Heart right ventricle (tissue), 16 donors: Measurements from ENCODE around the gene THOP1. TPM values are rescaled to one million over a fixed set of nuclear protein-coding genes. Genes with fewer than 3 reads are reported as not detected.

Experiments
- ATAC-seq, 8 donors: fragments of 200-7000 bp; cut with Tn5 transposase; one replicate each; pipeline ENCODE4 v1.9.1; 2020; ENCODE audit warnings: mild to moderate bottlenecking in 8 of 8, moderate library complexity in 8 of 8, moderate number of reproducible peaks in 1 of 8
- DNase-seq, 2 donors: peaks; one replicate each; pipeline ENCODE4 v3.0.0-alpha.2; 2020
- H3K27ac ChIP-seq, 10 donors: fragments of 200-600 bp; sonication (generic) in 2 of 10; one replicate each; pipeline versions ENCODE4 v1.5.0 to v1.8.0; 2020 to 2022; ENCODE audit warnings: mild to moderate bottlenecking in 3 of 10
- H3K27me3 ChIP-seq, 7 donors: fragments of 200-600 bp; one replicate each; pipeline ENCODE4 v1.8.0; 2021 to 2022; ENCODE audit warnings: mild to moderate bottlenecking in 2 of 7
- H3K36me3 ChIP-seq, 9 donors: fragments of 200-600 bp; sonication (generic) in 1 of 9; one replicate each; pipeline versions ENCODE4 v1.5.0 to v1.8.0; 2020 to 2022; ENCODE audit warnings: mild to moderate bottlenecking in 2 of 9
- H3K4me1 ChIP-seq, 9 donors: fragments of 200-600 bp; sonication (generic) in 1 of 9; one replicate each; pipeline versions ENCODE4 v1.5.0 to v1.8.0; 2020 to 2022; ENCODE audit warnings: mild to moderate bottlenecking in 4 of 9
- H3K4me3 ChIP-seq, 10 donors: fragments of 200-600 bp; sonication (generic) in 2 of 10; one replicate each; pipeline versions ENCODE4 v1.5.0 to v1.8.0; 2020 to 2022; ENCODE audit warnings: mild to moderate bottlenecking in 7 of 10, moderate library complexity in 2 of 10
- H3K9me3 ChIP-seq, 11 donors: fragments of 200-600 bp in 10 of 11; sonication (generic) in 2 of 11; one replicate each; pipeline versions ENCODE4 v1.5.0 to v1.8.0; 2013 to 2022; ENCODE audit warnings: mild to moderate bottlenecking in 2 of 11, control low read depth in 1 of 11, moderate library complexity in 1 of 11
- WGBS, 2 donors: extraction: QIAGEN DNeasy Blood & Tissue Kit; methylation state at CpG; one replicate each; pipeline ENCODE4 v1.1.7; 2013; ENCODE audit warnings: inconsistent platforms in 1 of 2; 5-methylcytosine and 5-hydroxymethylcytosine counted together
- intact Hi-C, 10 donors: fragments of 100-400 bp; cut with DNase I; formaldehyde crosslinking; loops; one replicate each; pipeline versions ENCODE4 v1.11.1 to v1.14.2; 2022
- polyA plus RNA-seq, 2 donors: library from polyadenylated mRNA; stranded (reverse); fragments of 200-250 nt; gene quantifications; one replicate each; pipeline ENCODE4 v1.2.3, GENCODE V29; 2013
- total RNA-seq, 10 donors: library from RNA; stranded (reverse); fragmentation: NEBNext Ultra II Directional in 3 of 10; extraction: Animal tissue kit (Norgen Biotek cat#: 25700) in 3 of 10; gene quantifications; one replicate each; pipeline versions ENCODE4 v1.2.1 to v1.2.4, GENCODE V29; 2021 to 2023
- TF ChIP-seq, protein P1 (sequence below), 9 donors: fragments of 200-600 bp; sonication (generic) in 2 of 9; IDR thresholded peaks; one replicate each; pipeline versions ENCODE4 v1.5.0 to v1.8.0; 2021 to 2022; ENCODE audit warnings: antibody characterized with exemption in 9 of 9, mild to moderate bottlenecking in 5 of 9, moderate library complexity in 1 of 9
- donor health status: Arrhythmogenic right ventricular cardiomyopathy.
- donor health status: ischemic (EF 13 %, LVEDD 7.1; RV severe dilation, severe dysfunction).
- donor health status: healthy with polysubstance abuse.
- donor health status: DM: no; HTN: yes; CAD: no.
- donor health status: DM: no; HTN: no; CAD: no.
- donor health status: ischemic (EF 25% LVEDD 6.9; RV normal size, moderate dysfunction).
- donor health status: ischemic (EF 25% LVEDD 5.7; RV mildly dilated, moderate dysfunction).
- donor health status: healthy.
- donor health status: DM: yes; HTN: yes; CAD: no.
- donor health status: Ischemic cardiomyopathy.
- donor health status: ischemic (EF 35%, LVEDD 5.7; RV mildly dilated, moderate dysfunction).
- donor health status: nonischemic (EF 11% LVEDD 7.7; RV severe dilation, severe dysfunction).
- donor health status: DM: yes; HTN: yes; CAD: no.
- donor health status: PGD.
- donor health status: ischemic (EF 29% LVEDD 5.4; RV normal size, mild dysfunction).
- donor health status: nonischemic (EF 23%, LVEDD 6.1; RV moderate dilation, normal function).

THOP1 gene
- total and polyA plus RNA-seq, 12 donors = 37.5 to 85.3 (median 45.2) TPM

DNA sequence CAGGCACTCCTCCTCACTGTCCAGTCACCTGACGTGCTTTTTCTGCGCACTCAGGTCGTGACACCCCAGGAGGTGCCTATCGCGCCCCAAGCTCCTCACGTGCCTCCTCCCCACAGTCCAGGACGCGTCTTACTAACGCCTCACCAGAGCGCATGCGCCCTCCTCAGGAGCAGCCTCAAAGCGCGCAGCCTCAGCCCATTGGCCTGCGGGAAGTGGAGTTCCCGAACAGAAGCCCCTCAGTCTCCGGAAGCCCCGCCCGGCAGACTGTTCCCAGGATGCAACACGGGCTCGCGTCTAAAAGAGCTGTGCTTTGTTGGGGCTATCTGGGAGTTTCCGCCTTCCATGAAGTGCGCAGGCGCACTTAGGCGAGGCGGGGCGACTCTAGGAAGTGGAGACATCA is 73.6 kb downstream of the THOP1 start:
- 63 to 69% methylated on average over 27 of the region's 27 CpGs for WGBS, 2 donors
- TF ChIP-seq, protein P1, sequence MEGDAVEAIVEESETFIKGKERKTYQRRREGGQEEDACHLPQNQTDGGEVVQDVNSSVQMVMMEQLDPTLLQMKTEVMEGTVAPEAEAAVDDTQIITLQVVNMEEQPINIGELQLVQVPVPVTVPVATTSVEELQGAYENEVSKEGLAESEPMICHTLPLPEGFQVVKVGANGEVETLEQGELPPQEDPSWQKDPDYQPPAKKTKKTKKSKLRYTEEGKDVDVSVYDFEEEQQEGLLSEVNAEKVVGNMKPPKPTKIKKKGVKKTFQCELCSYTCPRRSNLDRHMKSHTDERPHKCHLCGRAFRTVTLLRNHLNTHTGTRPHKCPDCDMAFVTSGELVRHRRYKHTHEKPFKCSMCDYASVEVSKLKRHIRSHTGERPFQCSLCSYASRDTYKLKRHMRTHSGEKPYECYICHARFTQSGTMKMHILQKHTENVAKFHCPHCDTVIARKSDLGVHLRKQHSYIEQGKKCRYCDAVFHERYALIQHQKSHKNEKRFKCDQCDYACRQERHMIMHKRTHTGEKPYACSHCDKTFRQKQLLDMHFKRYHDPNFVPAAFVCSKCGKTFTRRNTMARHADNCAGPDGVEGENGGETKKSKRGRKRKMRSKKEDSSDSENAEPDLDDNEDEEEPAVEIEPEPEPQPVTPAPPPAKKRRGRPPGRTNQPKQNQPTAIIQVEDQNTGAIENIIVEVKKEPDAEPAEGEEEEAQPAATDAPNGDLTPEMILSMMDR (IDR thresholded peaks at IDR 0.05) = no peak
- H3K36me3 ChIP-seq = peaks cover 0 to 47% (median 15%) of the 10 kb centered on the region in 9 donors
- intact Hi-C loops = no loop called here
- H3K4me3 ChIP-seq = no peak overlapping the region
- ATAC-seq = peak in 2 of 8 donors; percentile 31 to 50
- H3K27ac ChIP-seq = no peak overlapping the region
- peaks cover 0 to 79% (median 46%) of the 10 kb centered on the region in 11 donors for H3K9me3 ChIP-seq
- H3K27me3 ChIP-seq = no peaks in the 10 kb centered on the region
- H3K4me1 ChIP-seq = no peaks in the 10 kb centered on the region
- DNase-seq = no peak

DNA sequence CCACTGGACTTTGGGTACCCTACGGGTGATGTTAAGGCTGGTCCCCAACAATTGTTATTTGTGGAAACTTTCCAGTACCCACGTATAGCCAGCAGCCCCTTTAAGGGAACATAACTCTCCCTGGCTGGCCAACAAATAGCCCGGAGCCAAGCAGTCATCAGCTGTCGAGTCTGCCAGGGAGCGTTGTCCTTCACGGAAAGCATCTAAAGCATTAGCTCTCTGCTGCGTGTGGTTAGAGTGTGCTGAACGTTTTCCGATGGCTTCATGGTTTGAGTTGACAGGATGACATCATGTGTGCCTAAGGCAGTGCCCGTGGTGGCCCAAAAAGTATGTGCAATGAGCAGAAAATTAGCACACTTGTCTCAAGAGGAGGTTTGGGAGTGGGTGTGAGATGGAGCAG is 78.5 kb downstream of the THOP1 start:
- peaks cover 0 to 29% (median 6%) of the 10 kb centered on the region in 11 donors for H3K9me3 ChIP-seq
- TF ChIP-seq, protein P1 (IDR thresholded peaks at IDR 0.05) = no peak
- no peak overlapping the region for H3K27ac ChIP-seq
- H3K4me1 ChIP-seq = no peaks in the 10 kb centered on the region
- ATAC-seq = peak in 3 of 8 donors; percentile 36 to 67 (median 48)
- no peak for DNase-seq
- 61 to 66% methylated on average over 10 of the region's 10 CpGs for WGBS, 2 donors
- no peak overlapping the region for H3K4me3 ChIP-seq
- H3K27me3 ChIP-seq = no peaks in the 10 kb centered on the region
- H3K36me3 ChIP-seq = peaks cover 0 to under 1% (median 0%) of the 10 kb centered on the region in 9 donors
- intact Hi-C loops = no loop called here

Other genes starting within 250 kb of the THOP1 start
- gene GNG7, start 82.8 kb upstream of the THOP1 start, total RNA-seq = 10 to 100 TPM; 27.9 to 56.9 (median 39.7) TPM
- gene GNG7, start 82.8 kb upstream of the THOP1 start, polyA plus RNA-seq = 10 to 100 TPM in 1 of 2 donors, 1 to 10 TPM in 1; 8.4 to 14.9 TPM
- 100 to 1,000 TPM; 104 to 381 (median 184) TPM for gene DIRAS1, start 64.1 kb upstream of the THOP1 start, total RNA-seq
- 100 to 1,000 TPM in 1 of 2 donors, 10 to 100 TPM in 1; 63.7 to 107 TPM for gene DIRAS1, start 64.1 kb upstream of the THOP1 start, polyA plus RNA-seq
- 10 to 100 TPM; 16.5 to 27.7 (median 21.6) TPM for gene SLC39A3, start 45.5 kb upstream of the THOP1 start, total RNA-seq
- gene SLC39A3, start 45.5 kb upstream of the THOP1 start, polyA plus RNA-seq = 10 to 100 TPM; 26.1 to 66.8 TPM
- gene SGTA, start 2.2 kb upstream of the THOP1 start, total RNA-seq = 10 to 100 TPM; 52.6 to 84.9 (median 64.6) TPM
- gene SGTA, start 2.2 kb upstream of the THOP1 start, polyA plus RNA-seq = 100 to 1,000 TPM in 1 of 2 donors, 10 to 100 TPM in 1; 90.2 to 102 TPM
- gene ZNF554, start 34.4 kb downstream of the THOP1 start, total RNA-seq = 1 to 10 TPM; 3.1 to 5.6 (median 4.7) TPM
- 1 to 10 TPM in 1 of 2 donors, under 1 TPM in 1; 0.94 to 6.7 TPM for gene ZNF554, start 34.4 kb downstream of the THOP1 start, polyA plus RNA-seq
- gene ZNF555, start 56.0 kb downstream of the THOP1 start, total RNA-seq = 10 to 100 TPM in 2 of 10 donors, 1 to 10 TPM in 8; 4.9 to 11.3 (median 8.5) TPM
- 1 to 10 TPM; 2.6 to 2.9 TPM for gene ZNF555, start 56.0 kb downstream of the THOP1 start, polyA plus RNA-seq
- gene ZNF556, start 81.8 kb downstream of the THOP1 start, total RNA-seq = under 1 TPM in 2 of 10 donors, not detected in 8; 0.03 to 0.04 TPM
- under 1 TPM in 1 of 2 donors, not detected in 1; 0.01 TPM for gene ZNF556, start 81.8 kb downstream of the THOP1 start, polyA plus RNA-seq
- gene ZNF57, start 115.4 kb downstream of the THOP1 start, total RNA-seq = 1 to 10 TPM; 1.0 to 5.5 (median 3.0) TPM
- gene ZNF57, start 115.4 kb downstream of the THOP1 start, polyA plus RNA-seq = 1 to 10 TPM; 2.8 to 3.2 TPM
- gene ZNF77, start 159.5 kb downstream of the THOP1 start, total RNA-seq = 1 to 10 TPM; 1.0 to 2.6 (median 2.3) TPM
- gene ZNF77, start 159.5 kb downstream of the THOP1 start, polyA plus RNA-seq = 1 to 10 TPM; 2.5 to 2.9 TPM
- gene TLE6, start 192.1 kb downstream of the THOP1 start, total RNA-seq = 1 to 10 TPM in 2 of 10 donors, under 1 TPM in 5, not detected in 3; 0.34 to 2.8 (median 0.45) TPM
- gene TLE6, start 192.1 kb downstream of the THOP1 start, polyA plus RNA-seq = 1 to 10 TPM; 1.2 to 3.5 TPM
- 10 to 100 TPM; 28.2 to 64.5 (median 39.9) TPM for gene TLE2, start 243.8 kb downstream of the THOP1 start, total RNA-seq
- 10 to 100 TPM; 35.9 to 54.6 TPM for gene TLE2, start 243.8 kb downstream of the THOP1 start, polyA plus RNA-seq